NOMO-1 treated with DMSO at 0.1 percent for 48 hours (cell line): Measurements from ENCODE around the gene CHST8.

Experiments used
- DNase-seq: peaks from one replicate; lab custom pipeline; 2025; ENCODE audit not compliant: unreplicated experiment; lab: John Stamatoyannopoulos, UW

The CHST8 gene

GRCh38 chr19:33730858-33731607 is 109.3 kb downstream of the CHST8 start:
- no peak for DNase-seq

- no peak for DNase-seq
Observed at GRCh38 chr19:33731881-33732280, 110.1 kb downstream of the CHST8 start.

DNA sequence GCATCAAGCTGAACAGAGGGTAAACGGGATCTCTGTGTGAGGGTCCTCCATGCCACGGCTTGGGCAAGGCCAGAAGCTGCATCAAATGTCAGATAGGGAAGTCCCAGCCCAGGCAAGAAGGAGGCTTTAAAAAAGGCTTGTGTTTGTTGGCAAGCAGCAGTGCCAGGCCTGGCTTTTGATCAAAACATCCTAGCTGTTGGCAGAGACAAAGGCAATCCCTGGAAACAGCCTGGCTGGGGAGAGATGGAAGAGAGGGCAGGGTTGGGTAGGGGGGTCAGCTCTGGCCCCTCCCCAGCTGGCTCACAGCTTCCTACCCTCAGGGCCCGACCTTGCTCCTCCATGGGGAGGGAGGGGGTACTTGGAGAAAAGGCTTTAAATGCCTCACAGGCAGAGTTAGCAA is 113.2 kb downstream of the CHST8 start:
- no peak for DNase-seq

DNA sequence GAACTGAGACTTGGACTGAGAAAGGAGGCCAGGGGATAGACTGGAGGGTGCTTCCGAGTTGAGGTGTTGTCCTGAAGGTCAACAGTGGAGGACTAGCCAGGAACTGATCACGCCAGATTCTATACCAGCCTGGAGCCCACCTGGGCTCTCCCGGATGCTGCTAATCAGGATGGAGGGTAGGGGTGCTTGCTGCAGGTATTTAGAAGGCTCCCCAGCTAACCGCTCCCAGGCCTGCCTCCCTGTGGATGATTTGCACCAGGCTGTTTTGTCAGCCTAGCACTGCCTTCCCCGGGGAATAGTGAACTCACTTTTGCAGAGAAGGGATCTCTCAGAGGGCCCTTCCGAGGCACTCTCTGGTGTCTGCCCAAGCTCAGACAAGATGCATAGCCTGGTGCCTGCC is 114.4 kb downstream of the CHST8 start:
- DNase-seq = no peak

- no peak for DNase-seq
Observed at GRCh38 chr19:33736787-33737186, 115.0 kb downstream of the CHST8 start.

GRCh38 chr19:33737681-33738371 is 116.1 kb downstream of the CHST8 start:
- DNase-seq = no peak

DNA sequence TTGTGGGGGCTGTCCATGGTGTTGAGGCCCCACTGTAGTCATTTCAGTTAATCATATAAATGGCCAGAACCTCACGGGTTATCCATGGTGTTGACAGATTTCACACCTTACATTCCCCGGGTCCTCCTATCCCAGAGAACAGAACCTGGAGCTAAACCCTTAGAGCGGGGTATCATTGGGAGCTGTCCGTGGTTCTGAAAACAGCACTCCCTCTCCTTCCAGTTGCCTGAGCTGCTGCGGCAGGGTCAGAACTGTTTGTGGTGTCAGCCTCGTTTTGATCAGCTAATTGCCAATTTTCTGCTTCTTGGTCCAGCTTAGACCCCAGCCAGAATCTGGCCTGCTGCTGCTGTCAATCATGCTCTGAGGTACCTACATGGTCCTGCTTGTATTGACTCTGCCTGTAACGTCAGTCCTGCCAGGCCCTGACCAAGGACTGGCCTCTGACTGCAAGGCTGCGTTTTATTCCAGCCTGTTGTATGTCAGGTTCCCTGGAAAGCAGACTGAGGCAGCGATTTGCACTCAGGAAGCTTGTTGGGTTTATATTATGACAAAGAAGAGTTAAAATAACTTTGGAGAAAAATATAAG is 119.2 kb downstream of the CHST8 start:
- DNase-seq = peak; percentile 13

- DNase-seq = no peak
Observed at GRCh38 chr19:33745297-33745696, 123.5 kb downstream of the CHST8 start.

DNA sequence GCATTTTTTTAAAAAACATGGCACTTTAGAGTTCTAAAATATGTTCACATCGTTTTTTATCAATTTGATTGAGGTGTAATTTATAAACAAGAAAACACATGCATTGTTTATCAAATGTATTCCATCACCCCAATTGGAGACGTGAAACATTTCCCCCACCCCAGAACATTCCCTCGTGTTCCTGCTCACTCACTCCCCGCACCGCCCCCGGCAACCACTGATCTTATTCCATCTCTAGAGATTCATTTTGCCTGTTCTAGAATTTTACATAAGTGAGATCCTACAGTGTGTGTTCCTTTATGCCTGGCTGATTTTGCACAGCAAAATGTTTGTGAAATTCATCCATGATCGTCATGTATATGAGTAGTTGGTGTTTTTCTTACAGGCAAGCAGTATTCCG is 124.4 kb downstream of the CHST8 start:
- DNase-seq = no peak

DNA sequence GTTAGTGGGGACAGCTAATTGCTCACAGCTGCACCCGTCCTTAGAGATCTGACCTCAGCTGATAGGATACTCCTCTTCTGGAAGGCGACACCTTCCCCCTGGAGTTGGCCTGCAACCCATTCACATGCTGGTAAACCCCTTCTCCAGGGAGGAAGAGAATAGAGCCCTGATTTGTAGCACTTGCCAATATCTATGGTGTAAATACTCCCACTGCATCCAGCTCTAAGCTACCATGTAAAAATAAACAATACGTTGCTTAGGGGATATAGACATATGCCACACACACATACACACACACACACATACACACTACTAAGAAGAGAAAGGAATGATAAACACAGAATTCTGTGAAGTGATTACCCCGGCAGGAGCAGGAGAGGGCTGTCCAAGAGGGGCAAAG is 125.5 kb downstream of the CHST8 start:
- DNase-seq = no peak

- no peak for DNase-seq
Observed at GRCh38 chr19:33748231-33748630, 126.5 kb downstream of the CHST8 start.

- DNase-seq = no peak
Observed at GRCh38 chr19:33749016-33749415, 127.3 kb downstream of the CHST8 start.

DNA sequence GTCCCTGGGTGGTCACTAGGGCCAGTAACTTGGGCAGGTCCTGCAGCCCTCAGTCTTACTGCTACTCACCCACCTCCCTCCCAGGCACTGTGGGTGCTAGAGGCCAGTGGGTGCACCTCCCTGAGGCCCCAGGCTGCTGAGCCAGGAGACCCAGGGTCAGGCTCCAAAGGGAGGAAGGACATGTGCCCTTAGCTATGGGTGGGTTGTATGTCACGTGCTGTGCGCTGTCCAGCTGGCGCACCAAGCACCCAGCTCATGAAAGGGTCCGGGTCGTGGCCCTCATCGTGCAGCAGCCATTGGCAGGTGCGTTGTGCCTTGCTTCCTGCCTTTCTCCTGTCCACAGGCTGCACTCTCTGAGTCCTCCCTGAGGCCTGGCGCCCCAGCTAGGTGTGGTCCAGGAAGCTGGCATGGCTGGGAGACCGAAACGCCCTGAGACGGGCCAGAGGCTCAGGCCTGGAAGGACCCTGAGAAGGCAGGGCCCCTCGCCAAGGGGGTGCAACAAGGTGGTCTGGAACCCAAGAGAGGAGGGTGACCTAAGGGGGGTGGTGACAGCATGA is 127.9 kb downstream of the CHST8 start:
- no peak for DNase-seq

GRCh38 chr19:33750587-33751435 is 129.1 kb downstream of the CHST8 start:
- no peak for DNase-seq

DNA sequence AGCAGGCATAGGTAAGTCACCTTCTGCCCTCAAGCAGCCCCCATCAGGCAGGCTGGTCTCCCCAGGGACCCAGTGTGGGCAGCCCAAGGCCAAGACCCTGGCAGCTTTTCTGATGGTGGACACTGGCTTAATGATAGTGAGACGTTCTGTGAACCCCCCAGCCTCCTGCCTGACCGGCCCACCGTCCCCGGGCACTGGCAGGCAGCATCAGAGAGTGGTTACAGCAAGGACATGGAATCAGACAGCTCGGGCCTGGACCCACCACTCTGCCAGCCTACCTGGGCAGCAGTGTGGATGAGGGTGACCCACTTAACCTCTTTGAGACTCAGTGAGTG is 129.7 kb downstream of the CHST8 start:
- no peak for DNase-seq

GRCh38 chr19:33752018-33752800 is 130.5 kb downstream of the CHST8 start:
- no peak for DNase-seq

DNA sequence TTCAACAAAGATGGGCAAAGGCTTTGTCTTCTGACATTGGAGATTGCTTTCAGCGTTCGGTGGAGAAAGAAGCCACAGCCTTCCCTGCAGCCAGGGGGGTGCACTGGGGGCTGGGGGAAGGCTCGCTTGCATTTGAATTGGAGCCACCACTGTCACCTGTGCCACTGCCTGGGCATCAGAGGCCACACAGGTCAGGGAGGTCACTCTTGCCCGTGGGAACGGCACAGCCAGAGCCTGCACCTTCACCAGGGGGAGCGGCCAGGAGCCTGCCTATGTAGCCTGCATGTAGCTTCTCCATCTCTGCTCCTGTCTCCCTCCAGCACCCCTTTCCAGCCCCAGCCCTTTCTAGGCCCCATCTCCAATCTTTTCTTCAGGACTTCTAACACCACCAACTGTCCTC is 131.2 kb downstream of the CHST8 start:
- DNase-seq = no peak

- DNase-seq = no peak
Observed at GRCh38 chr19:33754361-33754760, 132.6 kb downstream of the CHST8 start.

- DNase-seq = no peak
Observed at GRCh38 chr19:33755099-33756035, 133.6 kb downstream of the CHST8 start.
